Posterior vena cava (tissue), 2 donors: ENCODE results near the gene DNAH8. TPM values are rescaled to one million over a fixed set of nuclear protein-coding genes. Genes with fewer than 3 reads are reported as not detected.

Experiments used
- DNase-seq: peaks from one replicate; pipeline ENCODE4 v3.0.0-alpha.2; 2020; ENCODE audit warnings: low spot score
- intact Hi-C, 2 donors: fragments of 100-400 bp; cut with DNase I; formaldehyde crosslinking; loops; one replicate each; pipeline versions ENCODE4 v1.14.1 to v1.14.2; 2022 to 2023
- total RNA-seq, 2 donors: library from RNA; stranded (reverse); fragmentation: NEBNext Ultra II Directional; extraction: Animal tissue kit (Norgen Biotek cat#: 25700); gene quantifications; one replicate each; pipeline ENCODE4 v1.2.1, GENCODE V29; 2021
- donor health status: DM: yes; HTN: yes; CAD: no.
- donor health status: DM: yes; HTN: yes; CAD: no.

Gene DNAH8
- total RNA-seq, 2 donors from 2014 or later, result 0.05 to 0.71 TPM

DNA sequence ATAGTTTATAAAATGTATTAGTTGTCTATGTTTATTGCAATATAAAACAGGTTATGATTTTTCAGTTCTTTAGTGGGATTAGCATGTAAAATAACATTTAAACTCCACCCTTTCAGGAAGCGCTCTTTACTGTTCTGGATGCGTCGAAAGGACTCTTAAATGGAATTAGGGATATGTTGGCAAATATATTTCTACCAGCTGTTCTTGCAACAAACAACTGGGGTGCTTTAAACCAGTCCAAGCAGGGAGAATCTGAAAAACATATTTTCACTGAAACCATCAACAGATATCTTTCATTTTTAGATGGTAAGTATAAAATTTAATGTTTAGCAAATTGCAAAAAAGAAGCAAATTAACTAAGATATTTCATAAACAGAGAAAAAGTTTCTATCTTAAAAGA, 21.8 kb downstream of the DNAH8 start:
- DNase-seq, result no peak

GRCh38 chr6:38738261-38738660, 23.1 kb downstream of the DNAH8 start:
- no peak for DNase-seq

More for the DNA sequence above, 21.8 kb downstream of the DNAH8 start:
- intact Hi-C loops, result no loop called here

DNA sequence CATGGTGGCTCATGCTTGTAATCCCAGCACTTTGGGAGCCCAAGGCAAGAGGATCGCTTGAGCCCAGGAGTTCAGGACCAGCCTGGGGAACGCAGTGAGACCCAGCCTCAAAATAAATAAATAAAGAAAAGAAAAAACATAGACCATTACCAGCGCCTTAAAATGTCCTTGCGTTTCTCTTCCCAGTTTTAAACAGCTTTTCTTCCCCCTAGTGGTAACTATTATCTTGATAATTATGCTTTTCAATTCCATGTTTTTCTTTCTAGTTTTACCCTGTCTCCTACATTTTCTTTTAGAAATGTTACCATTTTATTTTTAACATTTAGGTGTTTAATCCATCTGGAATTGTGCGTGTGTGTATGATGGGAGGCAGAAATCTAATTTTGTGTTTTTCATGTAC, 24.4 kb downstream of the DNAH8 start:
- intact Hi-C loops, result no loop called here
- DNase-seq, result no peak

More at GRCh38 chr6:38738261-38738660, 23.1 kb downstream of the DNAH8 start:
- intact Hi-C loops, result no loop called here

DNA sequence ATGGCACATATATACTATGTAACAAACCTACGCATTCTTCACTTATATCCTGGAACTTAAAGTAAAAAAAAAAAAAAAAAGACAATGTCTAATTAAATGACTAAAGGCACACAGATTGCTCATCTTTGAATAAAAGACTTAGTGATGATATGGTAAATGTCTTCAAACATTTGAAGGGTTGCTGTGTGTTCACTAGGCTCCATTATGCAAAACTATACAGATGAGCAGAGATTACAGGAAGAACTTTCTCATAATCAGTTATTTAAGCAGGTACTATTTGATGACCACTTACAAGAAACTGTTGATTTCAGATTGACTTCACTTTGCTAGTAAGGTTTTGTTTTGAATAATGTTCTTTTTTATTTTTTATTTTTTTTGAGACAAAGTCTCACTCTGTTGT, 34.4 kb downstream of the DNAH8 start:
- DNase-seq, result no peak
- intact Hi-C loops, result no loop called here

GRCh38 chr6:38750968-38751615, 36.0 kb downstream of the DNAH8 start:
- DNase-seq, result no peak
- intact Hi-C loops, result no loop called here

- no peak for DNase-seq
- intact Hi-C loops, result no loop called here
Measured at GRCh38 chr6:38753707-38754106, 38.6 kb downstream of the DNAH8 start.

- DNase-seq, result no peak
- intact Hi-C loops, result no loop called here
Measured at GRCh38 chr6:38755207-38755606, 40.1 kb downstream of the DNAH8 start.

DNA sequence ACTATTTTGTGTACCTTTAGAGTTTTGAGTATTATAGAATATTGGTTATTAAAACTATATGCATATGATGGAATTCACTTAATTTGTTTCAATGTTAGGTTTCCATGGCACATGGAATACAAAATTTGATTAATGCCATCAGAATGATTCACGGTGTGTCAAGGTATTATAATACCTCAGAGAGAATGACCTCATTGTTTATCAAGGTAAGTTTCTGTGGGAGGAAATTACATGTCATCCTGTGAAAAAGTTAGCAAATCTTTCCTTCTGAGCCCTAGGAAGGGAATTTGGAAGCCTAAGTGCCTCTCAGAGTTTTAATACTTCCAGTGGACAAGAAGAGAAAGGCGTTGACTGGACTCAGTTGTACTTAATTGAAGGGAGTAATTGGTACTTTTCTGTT, 40.8 kb downstream of the DNAH8 start:
- intact Hi-C loops, result no loop called here
- no peak for DNase-seq

DNA sequence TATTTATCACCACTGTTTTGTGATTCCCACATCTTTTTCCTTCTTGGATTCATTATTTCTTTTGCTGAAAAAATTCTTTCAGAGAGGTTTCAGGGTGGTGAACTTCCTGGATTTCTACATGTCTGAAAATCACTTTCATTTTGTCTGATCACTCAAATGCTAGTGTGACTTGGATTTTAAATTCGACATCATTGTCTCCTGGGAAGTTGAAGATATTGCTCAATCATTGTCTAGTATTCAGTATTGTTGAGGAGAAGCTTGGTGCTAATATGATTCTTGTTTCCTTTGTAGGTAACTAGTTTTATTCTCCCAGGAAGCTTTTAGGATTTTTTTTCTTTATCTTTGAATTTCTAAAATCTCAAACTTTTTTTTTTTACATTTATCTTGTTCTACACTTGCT, 45.0 kb downstream of the DNAH8 start:
- DNase-seq, result no peak
- intact Hi-C loops, result no loop called here

GRCh38 chr6:38762848-38763247, 47.7 kb downstream of the DNAH8 start:
- no peak for DNase-seq
- intact Hi-C loops, result no loop called here

DNA sequence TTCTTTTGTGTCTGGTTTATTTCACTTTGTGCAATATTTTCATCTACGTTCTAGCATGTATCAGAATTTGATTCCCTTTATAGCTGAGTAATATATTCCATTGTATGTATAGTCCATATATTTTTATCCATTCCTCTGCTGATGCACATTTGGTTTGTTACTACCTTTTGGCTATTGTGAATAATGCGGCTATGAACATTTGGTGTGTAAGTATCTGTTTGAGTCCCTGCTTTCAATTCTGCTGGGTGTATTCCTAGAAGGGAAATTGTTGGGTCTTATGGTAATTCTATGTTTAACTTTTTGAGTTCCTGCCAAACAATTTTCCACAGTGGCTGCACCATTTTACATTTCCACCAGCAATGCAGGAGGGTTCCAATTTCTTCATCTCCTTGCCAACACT, 52.4 kb downstream of the DNAH8 start:
- intact Hi-C loops, result no loop called here
- DNase-seq, result no peak

GRCh38 chr6:38773338-38773737, 58.2 kb downstream of the DNAH8 start:
- DNase-seq, result no peak
- intact Hi-C loops, result no loop called here

DNA sequence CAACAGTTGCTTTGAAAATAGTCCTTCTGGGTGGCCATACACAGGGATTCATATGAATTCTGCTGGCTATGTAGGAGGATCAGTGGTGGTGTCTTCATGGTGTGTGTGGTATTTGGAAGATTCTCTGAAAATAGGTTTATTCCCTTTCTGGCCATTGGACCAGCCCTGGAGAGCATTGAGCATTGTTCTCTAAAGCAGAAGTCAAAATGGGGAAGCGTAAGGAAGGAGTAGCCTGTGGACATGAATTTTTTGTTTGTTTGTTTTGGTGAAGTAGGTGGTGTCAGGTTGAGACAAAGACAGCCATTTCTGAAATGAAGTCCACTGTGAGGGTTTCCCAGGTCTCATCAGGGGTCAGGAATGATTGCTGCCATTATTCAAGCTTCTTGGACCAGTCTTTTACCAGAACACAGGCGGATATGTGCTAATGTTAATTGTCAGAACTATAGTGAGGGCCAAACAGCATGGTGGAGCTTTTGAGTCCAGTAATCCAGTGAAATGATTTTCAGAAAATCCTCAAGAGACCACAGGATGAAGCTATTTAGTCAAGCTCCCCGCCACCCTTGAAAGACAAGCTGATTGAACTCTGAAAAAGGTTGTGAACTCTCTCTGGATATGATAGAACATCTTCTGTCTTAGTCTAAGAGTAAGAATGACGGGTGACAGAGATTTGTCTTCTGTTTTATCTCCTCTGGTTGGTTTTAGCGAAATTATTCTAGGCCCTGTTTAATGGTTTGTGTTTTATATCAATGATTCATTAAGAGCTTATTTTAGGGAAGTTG, 60.0 kb downstream of the DNAH8 start:
- no peak for DNase-seq
- intact Hi-C loops, result no loop called here

GRCh38 chr6:38775870-38776269, 60.8 kb downstream of the DNAH8 start:
- no peak for DNase-seq
- intact Hi-C loops, result no loop called here

DNA sequence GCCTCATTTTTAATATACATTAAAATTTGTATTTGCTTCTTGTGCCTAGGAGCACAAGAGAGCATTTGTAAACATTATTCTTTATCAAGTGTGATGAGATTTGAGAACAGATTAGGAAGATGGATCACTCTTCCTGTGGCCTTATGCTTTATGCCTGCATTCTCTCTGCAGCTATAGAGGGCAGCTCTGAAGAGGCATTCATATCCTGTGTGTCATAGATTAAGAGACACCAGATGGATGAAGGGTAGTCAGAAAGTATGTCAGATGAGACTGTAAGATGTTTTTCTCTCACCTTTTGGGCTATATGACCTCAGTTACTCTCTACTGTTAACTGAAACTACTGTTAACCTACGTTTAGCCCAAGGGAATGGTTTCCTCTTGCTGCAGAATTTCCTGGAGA, 61.4 kb downstream of the DNAH8 start:
- no peak for DNase-seq

DNA sequence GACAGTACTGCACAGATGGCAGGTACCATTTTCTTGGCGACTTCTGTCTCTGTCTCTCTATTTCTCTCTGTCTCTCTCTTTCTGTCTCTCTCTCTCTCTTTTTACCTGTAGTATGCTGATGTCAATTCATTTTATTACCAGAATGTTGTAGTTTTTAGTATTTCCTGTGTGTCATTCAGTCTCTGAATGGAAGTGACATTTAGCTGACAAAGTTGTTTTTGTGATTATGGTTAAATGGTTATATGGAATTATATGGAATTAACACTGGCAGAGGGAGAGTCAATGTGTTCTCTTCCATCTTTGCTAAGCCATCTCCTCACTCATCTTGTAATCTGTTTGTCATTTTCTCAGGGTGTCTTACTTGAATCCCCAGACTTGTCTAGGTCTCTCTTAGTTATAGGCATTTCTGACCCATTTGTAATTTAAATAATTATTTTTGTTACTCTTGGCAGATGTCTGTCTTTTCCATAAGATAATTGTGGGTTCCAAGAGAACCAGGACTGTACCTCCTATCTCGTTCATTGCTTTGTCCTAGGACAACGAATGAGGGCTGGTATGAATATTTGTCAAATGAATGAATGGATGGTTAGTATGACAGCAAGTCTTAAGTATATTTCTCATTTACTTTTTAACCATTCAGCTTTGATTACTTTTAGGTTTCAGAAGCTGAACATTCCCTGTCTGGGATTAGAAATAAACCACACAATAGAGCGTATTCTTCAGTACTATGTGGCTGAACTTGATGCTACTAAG, 64.4 kb downstream of the DNAH8 start:
- intact Hi-C loops, result no loop called here
- DNase-seq, result no peak

More for the DNA sequence above, 61.4 kb downstream of the DNAH8 start:
- intact Hi-C loops, result no loop called here

DNA sequence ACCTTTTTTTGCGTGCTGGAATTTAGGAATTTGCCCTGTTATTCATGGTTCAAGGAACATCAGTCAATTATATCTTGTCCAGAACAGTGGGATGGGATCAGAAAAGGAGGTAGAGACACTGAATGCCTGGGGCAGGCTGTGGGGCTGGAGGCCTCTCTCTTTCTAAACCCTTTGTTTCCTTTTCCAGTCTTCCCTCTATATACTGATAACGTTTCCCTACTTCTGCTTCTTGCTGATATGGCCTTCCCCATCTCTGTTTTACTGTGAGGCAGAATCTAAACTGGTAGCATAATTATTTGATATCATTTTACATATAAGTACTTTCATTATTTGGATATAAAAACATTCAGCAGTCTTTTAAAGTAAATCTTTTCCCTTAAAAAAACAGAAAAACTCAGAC, 67.5 kb downstream of the DNAH8 start:
- intact Hi-C loops, result no loop called here
- no peak for DNase-seq

- intact Hi-C loops, result no loop called here
- no peak for DNase-seq
Measured at GRCh38 chr6:38783443-38784228, 68.5 kb downstream of the DNAH8 start.

DNA sequence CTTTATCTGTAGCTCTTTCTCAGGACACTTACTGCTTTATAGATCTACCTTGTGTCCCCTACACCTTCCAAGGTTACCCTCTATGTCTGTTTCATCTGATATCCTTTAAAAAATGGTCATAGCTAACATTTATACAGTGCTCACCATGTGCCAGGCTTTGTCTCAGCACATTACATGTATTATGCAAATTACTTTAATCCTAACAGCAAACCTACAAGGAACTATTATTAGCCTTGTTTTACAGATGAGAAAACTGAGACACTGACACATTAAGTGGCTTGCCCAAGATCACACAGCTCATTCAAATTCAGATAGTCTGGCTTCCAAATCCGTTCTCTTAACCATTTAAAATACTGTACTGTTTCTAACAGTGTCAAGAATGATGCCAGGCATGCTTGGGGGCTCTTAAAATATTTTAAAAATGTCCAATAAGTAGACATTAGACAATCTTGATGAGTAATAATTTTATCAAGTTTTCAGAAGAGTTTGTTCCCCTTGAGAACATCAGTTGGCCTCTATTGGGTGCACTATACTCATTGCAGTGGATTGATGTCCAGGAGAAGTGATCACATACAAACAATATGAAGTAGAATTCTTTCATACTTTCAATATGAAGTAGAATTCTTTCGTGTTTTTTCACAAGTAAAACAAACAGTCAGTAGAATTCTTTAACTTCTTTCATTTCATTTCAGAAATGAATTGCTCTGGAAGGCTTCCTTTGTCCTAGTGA, 69.6 kb downstream of the DNAH8 start:
- intact Hi-C loops, result no loop called here
- DNase-seq, result no peak
